Dermis microvascular lymphatic vessel endothelial cell (primary cell): ENCODE results near the gene KIFC3. TPM values are rescaled to one million over a fixed set of nuclear protein-coding genes. Genes with fewer than 3 reads are reported as not detected.
"Not testable (repeated sequence)": the region's sequence is repeated elsewhere in the genome, so short reads cannot be mapped to it uniquely, and the experiment has no call there.

Experiments
- DNase-seq, 2 donors: peaks; one replicate each; pipeline versions ENCODE4 v3.0.0 to v3.0.0-alpha.2; 2010; ENCODE audit warnings: low read depth in 2 of 2
- total RNA-seq: library from RNA; depleted of rRNA; stranded (reverse); fragments of >200 nt; gene quantifications from 2 replicates; pipeline ENCODE4 v1.2.1, GENCODE V29; 2014

Gene KIFC3
- total RNA-seq, 1 donor from 2014 or later = 31.1 TPM

DNA sequence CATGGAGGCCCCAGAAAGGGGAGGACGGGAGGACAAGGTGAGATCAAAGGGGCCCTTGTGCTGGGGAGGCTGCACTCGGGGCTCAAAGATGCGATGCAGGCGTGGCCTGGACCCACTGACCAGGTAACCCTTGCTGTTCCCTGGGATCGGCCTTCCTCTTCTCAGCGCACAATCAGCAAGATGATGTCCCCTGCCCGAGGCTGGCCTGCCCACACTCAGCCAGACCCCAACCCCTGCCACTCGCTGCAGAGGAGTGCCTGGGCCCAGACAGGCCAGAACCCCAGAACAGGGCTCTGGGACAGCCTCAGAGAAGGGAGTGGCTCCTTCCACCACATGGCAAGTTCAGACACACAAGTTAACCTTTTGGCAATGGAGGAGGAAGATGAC is 14.8 kb downstream of the KIFC3 start:
- DNase-seq = no peak

DNA sequence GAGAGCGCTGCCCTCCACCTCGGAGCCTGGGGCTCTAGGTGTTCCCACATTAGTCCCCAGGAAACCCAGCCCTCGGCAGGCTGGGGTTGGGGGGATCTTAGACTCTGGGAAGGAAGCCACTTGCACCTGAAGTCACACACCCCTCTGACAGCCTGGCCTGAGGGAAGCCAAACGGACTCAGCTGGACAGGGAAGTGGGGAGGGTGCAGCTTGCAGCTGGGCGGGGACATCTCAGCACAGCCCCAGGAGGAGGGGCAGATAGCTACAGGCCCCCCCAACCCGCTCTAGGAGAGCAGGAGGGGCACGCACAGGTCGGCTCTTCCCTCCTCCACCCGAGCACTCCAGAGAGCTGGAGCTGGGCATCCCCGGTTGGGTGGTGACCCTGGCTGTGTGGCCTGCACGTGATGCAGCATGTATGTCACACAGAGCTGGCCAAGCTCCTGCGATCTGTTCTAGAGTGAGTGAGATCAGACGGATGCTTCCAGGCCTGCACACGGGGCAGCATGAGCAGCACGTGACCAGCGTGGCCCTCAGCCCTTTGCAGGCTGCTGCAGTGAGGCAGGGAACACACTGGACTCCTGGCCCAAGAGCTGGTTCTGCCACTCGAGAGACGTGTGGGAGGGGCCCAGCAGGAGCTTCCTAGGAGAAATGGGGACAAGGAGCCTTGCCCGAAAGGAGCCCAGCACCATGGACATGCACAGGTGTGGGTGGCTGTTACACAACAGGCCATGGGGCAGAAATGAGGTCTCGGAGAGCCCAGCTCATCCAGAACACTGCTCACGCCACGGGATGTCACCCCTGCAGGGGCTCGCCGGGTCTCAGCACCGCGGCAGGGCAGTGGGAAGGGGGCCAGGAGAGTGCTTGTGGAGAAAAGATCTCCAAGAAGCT is 15.4 kb downstream of the KIFC3 start:
- no peak for DNase-seq

DNA sequence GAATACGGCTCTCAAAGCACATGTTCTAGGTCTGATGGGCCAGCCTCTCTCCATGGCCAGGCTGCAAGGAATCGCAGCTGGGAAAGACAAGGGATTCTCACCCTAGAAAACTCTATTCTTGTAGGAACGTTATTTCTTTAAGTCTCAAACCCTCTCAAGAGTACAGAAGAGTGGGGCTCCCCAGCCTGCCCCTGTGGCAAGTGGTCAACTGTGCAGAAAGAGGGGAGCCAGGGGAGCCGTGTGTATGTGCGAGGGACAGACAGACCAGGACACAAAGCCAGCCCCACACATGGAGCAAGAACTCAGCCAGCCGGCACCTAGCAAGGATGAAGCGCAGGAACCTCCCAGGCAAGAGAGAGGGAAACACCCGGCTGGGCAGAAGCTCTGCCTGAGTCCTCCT is 16.4 kb downstream of the KIFC3 start:
- DNase-seq = no peak

DNA sequence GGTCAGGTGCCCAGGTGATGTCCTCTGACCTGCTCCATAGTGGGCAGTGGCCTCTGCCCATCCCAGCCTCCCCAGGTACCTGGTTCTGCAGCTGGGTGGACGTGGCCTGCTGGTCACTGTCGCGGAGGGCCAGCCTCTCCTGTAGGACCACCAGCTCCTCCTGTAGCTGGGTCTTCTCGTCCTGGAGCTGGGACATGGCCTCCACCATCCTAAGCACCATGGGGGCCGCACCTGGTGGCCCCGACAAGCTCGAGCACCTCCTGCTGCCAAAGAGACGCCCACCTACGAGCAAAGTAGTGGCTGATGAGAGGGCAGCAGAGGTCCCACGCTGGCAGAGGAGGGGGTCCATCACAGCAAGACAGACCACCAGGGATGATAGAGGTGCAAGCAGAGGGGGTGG is 16.9 kb downstream of the KIFC3 start:
- DNase-seq = no peak

DNA sequence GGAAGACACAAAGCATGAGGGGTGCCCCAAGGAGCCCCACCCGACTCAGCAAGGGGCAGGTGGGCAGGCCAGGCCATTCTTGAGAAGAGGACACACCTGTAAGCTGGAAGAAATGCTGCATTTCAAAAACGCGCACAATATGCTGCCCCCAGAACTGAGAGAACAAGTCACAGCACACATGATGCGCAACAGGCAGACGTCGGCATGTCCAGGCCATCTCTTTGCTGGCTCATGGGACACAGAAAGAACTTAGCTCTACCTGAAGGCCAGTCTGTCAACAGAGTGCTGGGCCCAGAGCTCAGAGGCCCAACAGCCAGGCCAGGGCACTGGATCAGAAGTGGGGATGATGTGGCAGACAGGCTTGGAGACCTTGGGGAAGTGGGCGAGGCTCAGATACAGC is 18.0 kb downstream of the KIFC3 start:
- DNase-seq = no peak

DNA sequence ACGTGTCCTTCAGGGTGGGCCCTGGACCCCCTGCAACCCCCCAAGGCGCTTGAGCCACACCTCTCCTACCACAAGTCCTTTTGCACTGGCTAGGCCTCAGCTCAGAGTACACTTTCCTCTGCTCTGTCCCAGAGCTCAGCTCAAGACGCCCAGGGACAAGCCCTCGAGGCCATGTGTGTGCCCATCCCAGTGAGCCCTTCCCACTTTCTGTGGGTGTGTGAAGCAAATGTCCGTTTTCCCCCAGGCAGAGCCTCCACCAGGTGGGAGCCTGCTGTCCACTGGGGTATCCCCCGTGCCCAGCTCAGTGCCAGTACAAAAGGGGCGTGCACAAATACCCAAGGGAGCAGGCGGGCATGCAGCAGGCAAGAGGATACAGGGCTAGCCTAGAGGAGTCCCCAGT is 18.4 kb downstream of the KIFC3 start:
- DNase-seq = no peak

DNA sequence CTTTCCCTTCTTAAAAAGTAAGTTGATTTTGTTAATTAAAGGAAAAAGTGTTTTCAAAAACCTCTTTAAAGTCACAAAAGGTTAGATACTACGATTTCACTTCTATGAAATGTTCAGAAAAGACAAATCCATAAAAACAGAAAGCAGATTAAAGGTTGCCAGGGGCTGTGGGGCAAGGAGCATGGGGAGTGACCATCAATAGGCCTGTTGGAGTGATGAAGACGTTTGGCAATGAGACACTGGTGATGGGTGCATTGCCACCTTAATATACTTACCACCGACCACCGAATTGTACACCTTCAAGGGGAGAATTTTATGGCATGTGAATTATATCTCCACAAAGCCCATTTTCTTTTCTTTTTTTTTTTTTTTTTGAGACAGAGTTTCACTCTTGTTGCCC is 19.2 kb downstream of the KIFC3 start:
- DNase-seq = no peak

DNA sequence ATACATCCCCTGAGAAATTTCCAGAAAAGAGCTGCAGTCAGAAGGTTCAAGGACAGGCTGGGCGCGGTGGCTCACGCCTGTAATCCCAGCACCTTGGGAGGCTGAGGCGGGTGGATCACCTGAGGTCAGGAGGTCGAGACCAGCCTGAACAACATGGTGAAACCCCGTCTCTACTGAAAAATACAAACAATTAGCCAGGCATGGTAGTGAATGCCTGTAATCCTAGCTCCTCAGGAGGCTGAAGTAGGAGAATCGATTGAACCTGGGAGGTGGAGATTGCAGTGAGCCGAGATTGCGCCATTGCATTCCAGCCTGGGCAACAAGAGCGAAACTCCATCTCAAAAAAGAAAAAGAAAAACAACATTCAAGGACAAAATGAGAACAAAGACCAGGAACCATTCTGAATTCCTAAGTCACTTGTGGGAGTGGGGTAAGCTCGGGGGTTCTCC is 19.7 kb downstream of the KIFC3 start:
- DNase-seq = not testable (repeated sequence)

DNA sequence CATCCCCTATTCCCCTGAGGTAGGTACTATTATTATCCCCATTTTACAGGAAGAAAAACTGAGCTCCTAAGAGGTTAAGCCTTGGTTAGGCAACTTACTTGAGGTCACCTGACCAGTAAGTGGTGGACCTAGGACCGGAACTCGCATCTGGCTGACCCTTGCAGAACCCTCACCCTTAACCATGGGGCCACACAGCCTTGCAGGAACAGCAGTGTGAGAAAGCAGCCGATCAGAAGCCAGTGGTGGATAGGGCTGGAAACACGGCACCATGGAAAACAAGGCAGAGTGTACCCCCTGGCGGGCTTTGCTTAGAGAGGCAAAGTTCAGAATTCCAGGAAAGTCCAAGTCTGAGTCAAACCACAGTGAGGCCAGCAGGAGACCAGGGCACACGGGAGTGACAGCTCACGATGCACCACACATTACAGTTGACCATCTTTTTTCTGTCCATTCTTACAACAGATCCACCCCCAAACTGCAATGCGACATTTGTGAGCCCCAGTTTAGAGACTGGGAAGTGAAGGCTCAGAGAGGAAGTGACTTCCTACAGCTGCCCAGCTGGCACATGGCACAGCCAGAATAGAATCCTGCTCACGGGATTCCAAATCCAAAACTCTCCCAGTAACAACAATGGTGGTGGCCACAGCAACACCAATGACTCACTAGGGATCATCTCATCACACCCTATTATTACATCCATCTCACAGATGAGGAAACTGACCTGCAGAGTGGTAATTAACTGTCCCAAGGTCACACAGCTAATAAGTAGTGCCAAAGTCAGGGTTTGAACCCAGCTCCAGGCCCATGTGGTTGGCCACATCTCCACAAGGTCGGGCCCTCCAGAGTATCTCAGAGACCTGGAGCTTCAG is 20.3 kb downstream of the KIFC3 start:
- DNase-seq = peak in 1 of 2 donors; percentile 57

DNA sequence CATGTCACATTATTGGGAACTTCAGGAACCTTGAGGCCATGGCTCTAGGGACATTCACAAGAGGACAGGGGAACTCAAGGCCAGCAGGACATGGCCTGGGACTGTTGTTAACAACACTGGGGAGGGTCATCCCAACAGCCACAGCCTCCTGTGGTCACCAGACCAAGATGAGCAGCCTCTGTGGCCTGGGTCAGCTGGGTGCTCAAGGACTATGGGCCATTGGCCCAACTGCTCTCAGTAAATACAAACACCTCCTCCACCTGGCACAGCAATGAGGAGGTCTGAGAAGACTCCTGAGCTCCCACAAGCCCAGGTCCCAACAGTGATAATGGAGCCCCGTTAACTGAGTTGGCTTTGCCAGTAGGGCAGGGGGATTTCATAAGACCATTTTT is 20.9 kb downstream of the KIFC3 start:
- no peak for DNase-seq

DNA sequence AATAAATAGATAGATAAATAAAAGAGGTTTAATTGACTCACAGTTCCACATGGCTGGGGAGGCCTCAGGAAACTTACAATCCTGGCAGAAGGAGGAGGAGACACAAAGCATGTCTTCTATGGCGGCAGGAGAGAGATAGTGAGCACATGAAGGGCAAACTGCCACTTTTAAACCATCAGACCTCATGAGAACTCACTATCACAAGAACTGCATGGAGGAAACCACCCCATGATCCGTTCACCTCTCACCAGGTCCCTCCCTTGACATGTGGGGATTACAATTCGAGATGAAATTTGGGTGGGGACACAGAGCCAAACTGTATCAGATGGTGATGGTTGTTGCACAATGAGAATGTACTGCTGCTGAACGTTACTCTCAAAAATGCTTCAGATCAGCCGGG is 22.5 kb downstream of the KIFC3 start:
- not testable (repeated sequence) for DNase-seq

DNA sequence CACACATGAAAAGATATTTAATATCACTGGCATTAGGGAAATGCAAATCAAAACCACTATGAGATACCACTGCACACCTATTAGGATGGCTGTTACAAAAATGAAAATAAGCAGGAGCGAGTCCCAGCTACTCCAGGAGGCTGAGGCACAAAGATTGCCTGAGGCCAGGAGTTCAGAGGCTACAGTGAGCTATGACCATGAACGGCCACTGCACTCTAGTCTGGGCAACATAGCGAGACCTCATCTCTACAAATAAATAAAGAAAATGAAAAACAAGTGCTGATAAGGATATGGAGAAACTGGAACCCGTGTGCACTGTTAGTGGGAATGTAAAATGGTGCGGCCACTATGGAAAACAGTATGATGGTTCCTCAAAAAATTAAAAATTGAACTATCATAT is 23.6 kb downstream of the KIFC3 start:
- DNase-seq = no peak

DNA sequence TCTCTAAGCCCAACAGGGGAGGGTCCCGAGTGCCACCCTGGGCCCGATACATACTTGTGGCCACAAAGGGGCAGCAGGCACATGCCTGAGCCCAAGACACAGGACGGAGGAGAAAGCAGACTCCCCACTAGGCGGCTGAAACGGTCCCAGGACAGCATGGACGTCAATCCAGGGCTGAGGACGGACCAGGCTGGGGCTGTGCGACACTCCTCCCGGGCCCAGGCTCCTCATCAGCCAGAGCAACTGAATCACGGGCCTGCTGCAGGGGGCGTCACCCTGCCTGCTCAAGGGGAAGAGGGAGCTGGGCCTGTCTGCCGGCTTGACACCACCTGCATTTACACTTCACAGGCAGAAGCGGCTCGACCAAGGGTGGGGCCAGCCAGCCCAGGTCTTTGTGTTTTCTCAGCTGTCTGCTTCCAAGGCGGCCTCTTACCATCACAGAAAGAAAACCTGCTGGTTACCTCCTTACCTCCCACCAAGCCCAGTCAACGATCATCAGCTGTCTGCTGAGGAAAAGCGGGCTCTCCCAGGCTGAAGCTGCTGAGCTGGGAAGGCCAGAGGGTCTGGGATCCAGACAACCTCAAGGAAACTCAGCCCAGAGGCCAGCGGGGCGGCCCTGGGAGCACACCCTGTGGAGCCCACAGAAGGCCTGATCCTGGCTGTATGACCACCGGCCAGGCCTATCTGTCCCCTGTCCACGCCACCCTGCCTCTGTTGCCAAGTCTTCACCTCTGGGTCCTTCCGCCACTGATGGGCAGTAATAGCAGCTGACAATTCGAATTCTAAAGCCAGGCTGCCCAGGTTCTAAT is 26.4 kb downstream of the KIFC3 start:
- DNase-seq = no peak

DNA sequence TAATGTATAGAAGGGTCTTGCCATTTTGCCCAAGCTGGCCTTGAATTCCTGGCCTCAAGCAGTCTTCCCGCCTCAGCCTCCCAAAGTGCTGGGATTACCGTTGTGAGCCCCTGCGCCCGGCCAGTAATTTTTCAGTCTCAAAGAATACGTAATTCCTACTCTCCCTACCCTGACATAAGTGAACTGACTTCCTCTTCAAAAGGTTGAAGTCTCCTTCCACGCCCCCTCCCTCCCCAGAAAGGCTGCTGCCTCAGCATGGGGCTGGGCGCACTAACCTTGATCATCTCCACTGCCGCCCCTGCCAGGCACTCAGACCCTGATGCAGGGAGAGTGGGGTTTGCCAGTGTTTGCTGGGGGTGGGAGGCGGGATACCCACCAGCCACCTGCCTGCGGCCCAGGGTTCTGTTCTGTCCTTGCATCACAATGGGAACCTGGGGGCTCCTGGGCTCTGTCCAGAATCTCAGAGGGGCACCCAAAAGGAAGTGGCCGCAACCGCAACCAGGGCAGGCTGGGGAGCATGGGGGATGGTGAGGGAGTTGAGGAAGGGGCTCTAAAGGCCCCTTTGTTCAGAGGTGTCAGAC is 27.5 kb downstream of the KIFC3 start:
- no peak for DNase-seq

DNA sequence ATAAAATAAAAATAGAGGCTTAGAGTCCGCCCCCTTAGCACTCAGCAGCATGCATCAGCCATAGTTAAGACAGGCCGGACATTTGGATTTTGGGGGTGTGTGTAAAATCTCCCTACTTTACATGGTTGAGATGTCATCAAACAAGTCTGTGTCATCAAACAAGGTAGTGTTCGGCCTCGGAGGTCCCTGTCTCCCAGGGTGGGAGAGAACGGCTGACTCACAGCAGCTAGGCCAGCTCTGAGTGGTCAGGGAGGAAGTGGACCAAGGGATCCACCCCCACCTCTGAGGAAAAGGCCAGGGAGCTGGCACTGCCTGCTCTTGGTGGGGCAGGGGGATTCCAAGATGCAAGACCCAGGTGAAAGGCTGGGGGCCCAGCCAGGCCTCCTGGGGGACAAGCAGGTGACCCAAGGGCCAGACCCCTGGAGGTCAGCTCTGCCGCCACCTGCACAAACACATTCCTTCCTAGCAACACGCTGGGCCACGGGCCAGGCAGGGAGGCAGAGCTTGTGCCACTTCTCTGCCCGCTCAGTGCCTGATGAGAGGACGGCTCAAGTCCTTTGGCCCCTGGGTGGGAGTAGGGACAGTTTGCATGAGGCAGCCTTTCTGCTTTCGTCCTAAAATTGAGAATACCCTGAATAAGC is 28.5 kb downstream of the KIFC3 start:
- DNase-seq = no peak

DNA sequence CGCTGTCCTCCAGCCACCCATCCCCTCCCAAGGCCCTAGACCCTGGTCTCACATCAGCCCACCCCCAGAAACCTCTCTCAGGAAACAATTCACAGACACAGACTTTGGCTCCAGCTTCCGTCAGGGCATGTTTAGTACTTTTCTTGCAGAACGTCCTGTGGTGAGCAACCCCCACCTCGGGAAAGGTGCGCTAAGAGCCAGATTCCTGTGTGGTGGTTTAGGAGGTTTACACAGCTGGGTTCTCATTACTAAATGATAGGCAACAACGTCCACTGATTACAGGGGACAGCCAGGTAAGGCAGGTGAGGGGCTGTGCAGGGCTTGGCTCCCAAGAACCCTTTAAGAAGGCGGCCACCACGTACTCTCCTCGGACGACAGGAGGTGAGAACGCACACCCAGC is 29.3 kb downstream of the KIFC3 start:
- DNase-seq = no peak

DNA sequence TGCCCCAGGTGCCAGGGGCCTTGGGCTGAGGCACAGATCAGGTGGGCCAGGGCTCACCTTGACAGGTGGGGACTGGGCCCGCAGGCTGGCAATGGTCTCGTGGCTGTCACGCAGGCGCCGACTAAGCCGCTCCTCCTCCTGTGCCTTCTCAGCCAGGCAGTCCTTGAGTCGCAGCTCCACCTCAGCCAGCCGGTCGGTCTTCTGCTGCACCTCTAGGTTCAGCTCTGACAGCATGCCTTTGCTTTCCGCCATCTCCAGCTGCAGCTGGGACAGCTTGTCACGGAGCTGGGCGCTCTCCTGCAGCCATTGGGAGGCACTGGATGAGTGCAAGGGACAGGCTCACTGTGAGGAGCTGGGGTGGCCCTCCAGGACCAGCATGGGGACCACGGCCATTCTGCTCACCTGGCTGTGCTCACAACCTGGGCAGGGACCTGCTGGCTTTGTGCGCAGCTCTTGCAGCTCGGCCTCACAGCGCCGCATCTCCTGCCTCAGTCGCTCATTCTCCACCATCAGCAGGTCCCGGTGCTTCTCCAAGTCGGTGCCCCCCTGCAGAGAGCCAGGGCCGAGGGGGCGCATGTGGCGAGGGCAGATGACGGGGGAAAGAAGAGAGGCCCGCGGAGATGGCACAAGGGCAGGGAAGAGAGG is 31.0 kb downstream of the KIFC3 start:
- DNase-seq = no peak

DNA sequence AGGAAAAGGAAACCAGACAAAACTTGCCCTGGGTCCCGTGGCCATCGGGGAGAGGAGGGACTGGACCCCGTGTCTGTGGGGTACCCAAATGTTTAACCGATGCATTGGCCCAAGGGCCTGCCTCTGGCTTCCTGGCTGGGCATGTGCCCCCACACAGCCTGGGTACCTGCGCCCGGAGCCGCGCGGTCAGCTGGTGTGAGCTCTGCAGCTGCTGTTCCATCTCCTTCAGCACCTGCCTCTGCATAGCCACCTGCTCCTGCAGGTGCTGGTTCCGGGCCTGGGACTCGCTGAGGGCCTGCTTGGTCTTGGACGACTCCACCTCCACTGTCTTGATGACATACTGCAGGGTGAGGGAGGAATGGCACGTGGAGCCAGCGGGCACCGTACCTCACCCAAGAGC is 31.9 kb downstream of the KIFC3 start:
- no peak for DNase-seq

DNA sequence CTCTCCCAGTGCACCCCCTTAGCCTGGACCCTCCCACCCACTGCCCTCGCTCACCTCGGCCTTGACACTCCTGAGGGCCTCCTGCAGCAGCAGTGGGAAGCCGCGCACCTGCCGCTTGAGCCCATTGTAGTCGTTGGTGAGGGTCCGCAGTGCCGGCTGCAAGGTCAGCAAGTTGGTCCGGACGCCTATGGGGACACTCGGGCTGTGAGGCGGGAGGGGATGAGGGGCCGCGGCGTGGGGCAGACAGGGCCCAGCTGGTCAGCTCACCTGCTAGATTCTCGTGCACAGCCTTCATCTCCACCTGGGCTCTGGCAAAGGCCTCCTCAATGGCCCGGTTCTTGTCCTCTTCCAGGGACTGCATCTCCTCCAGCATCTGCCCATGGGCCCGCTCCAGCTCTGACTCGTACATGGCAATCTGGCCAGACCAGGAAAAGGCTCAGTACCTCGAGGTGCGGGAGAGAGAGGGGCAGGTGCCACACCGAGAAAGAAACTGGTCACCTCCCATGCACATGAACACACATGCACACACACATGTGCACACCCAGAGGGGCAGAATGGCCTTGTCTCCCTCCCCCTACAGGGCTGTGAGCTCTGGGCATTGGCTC is 32.6 kb downstream of the KIFC3 start:
- DNase-seq = no peak
